Measurements from ENCODE around the gene MYH6. TPM values are rescaled to one million over a fixed set of nuclear protein-coding genes. Genes with fewer than 3 reads are reported as not detected.

Gene MYH6
- total and polyA plus RNA-seq, 2 of the 13 experiments (the other 11 are each of a cell fraction or from before 2014, with no cell fraction given) = 0.01 TPM; not detected in 1

GRCh38 chr14:23389396-23389795 is 18.7 kb downstream of the MYH6 start:
- no TSS peak for BruUV-seq (replicated peaks)
- no peak overlapping the region for H3K27ac ChIP-seq (ENCODE audit: extremely low read length, insufficient read depth, low read length)
- FAIRE-seq = no peak
- H3K9me3 ChIP-seq (ENCODE audit: low read length) = no peaks in the 10 kb centered on the region
- H2AFZ ChIP-seq (ENCODE audit: low read length) = no peak overlapping the region
- no peak for ATAC-seq
- ChIA-PET POLR2A (no interaction called here), CTCF (ENCODE audit: low intra/inter-chr PET ratio, low total read pairs) (no interaction called here)
- H3K36me3 ChIP-seq (replicated peaks in 1 of 2; ENCODE audit: control insufficient read depth in 1 of 2, insufficient read depth in 2 of 2, low read length in 2 of 2) = no peaks in the 10 kb centered on the region
- H4K20me1 ChIP-seq (ENCODE audit: insufficient read depth, low read length) = no peaks in the 10 kb centered on the region
- no peak for DNase-seq (ENCODE audit: low spot score)
- H3K27me3 ChIP-seq (ENCODE audit: control insufficient read depth in 1 of 2, insufficient read depth in 2 of 2, low read length in 2 of 2) = peaks cover 34 to 95% of the 10 kb centered on the region in 2 experiments
- intact Hi-C loops (cut with micrococcal nuclease; ENCODE audit: unreplicated experiment) = no loop called here
- H3K79me2 ChIP-seq (ENCODE audit: insufficient read depth, low read length) = no peaks in the 10 kb centered on the region
- 34% methylated on average over 12 of the region's 12 CpGs for WGBS (ENCODE audit: low lambda C conversion rate)
- no peak overlapping the region for H3K9ac ChIP-seq (ENCODE audit: insufficient read depth, low read depth, low read length)
- no peak overlapping the region for H3K4me3 ChIP-seq (replicated peaks in 1 of 3; ENCODE audit: insufficient read depth in 1 of 3, low read depth in 2 of 3, low read length in 3 of 3)
- in situ Hi-C loops (cut with HindIII; ENCODE audit: extremely low pct_ligation_motif_present, low pct_unique_long_range_greater_than_20kb) = no loop called here
- no peaks in the 10 kb centered on the region for H3K4me1 ChIP-seq (ENCODE audit: insufficient read depth, low read length)
- no peak for TF ChIP-seq POLR2AphosphoS2 (IDR thresholded peaks at IDR 0.05; ENCODE audit: low read depth, low read length)
- TF ChIP-seq ATAD3A (CRISPR knock-in tag; IDR thresholded peaks at IDR 0.05) = no peak
- TF ChIP-seq ZNF775 (CRISPR knock-in tag; IDR thresholded peaks at IDR 0.05; ENCODE audit: borderline replicate concordance) = no peak
- TF ChIP-seq ZSCAN9 (CRISPR knock-in tag; IDR thresholded peaks at IDR 0.05; ENCODE audit: borderline replicate concordance) = no peak
- TF ChIP-seq RXRA (CRISPR knock-in tag; IDR thresholded peaks at IDR 0.05) = no peak
- TF ChIP-seq ZNF615 (CRISPR knock-in tag; IDR thresholded peaks at IDR 0.05; ENCODE audit: borderline replicate concordance) = no peak
- no peak for TF ChIP-seq ARID4A (CRISPR knock-in tag; IDR thresholded peaks at IDR 0.05; ENCODE audit: borderline replicate concordance)
- no peak for TF ChIP-seq POGK (CRISPR knock-in tag; conservative IDR thresholded peaks at IDR 0.05)
- TF ChIP-seq ATF1 (CRISPR knock-in tag; IDR thresholded peaks at IDR 0.05) = no peak
- no peak for TF ChIP-seq ZNF737 (CRISPR knock-in tag; IDR thresholded peaks at IDR 0.05; ENCODE audit: borderline replicate concordance)
- TF ChIP-seq STAT5B (CRISPR knock-in tag; IDR thresholded peaks at IDR 0.05) = no peak
- TF ChIP-seq, protein P1, sequence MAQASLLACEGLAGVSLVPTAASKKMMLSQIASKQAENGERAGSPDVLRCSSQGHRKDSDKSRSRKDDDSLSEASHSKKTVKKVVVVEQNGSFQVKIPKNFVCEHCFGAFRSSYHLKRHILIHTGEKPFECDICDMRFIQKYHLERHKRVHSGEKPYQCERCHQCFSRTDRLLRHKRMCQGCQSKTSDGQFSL (CRISPR knock-in tag; IDR thresholded peaks at IDR 0.05) = no peak
- TF ChIP-seq KDM2A (CRISPR knock-in tag; IDR thresholded peaks at IDR 0.05; ENCODE audit: borderline replicate concordance, low read depth) = no peak
- TF ChIP-seq ZNF205 (CRISPR knock-in tag; IDR thresholded peaks at IDR 0.05) = no peak
- TF ChIP-seq ZNF746 (CRISPR knock-in tag; IDR thresholded peaks at IDR 0.05) = no peak
- H3K4me2 ChIP-seq (ENCODE audit: low read depth, low read length) = no peak overlapping the region
